NCI-H460 (cell line): ENCODE measurements around the gene TAF12. TPM values are rescaled to one million over a fixed set of nuclear protein-coding genes. Genes with fewer than 3 reads are reported as not detected.
A peak's percentile ranks its signal among the peaks of the same experiment; 100 is the strongest.
"Not testable (repeated sequence)": the region's sequence is repeated elsewhere in the genome, so short reads cannot be mapped to it uniquely, and the experiment has no call there.

Experiments used
- DNase-seq: peaks from one replicate; pipeline ENCODE4 v3.0.0-alpha.2; 2016; ENCODE audit warnings: low read depth; ENCODE audit errors: extremely low read depth
- total RNA-seq: library from RNA; depleted of rRNA; stranded (reverse); fragments of >200 nt; shearing (Covaris generic); gene quantifications from 2 replicates; pipeline ENCODE4 v1.2.3, GENCODE V29; 2014

The TAF12 gene
- total RNA-seq, 1 experiment from 2014 or later: 33.0 TPM

GRCh38 chr1:28586585-28587391 is 56.1 kb downstream of the TAF12 start:
- DNase-seq: not testable (repeated sequence)

- no peak for DNase-seq
These were observed 60.6 kb downstream of the TAF12 start for GRCh38 chr1:28582248-28582615.

- peak; percentile 90 for DNase-seq
These were observed 61.2 kb downstream of the TAF12 start for GRCh38 chr1:28581531-28582247.

GRCh38 chr1:28580722-28581530 is 61.9 kb downstream of the TAF12 start:
- no peak for DNase-seq

GRCh38 chr1:28579401-28579800 is 63.5 kb downstream of the TAF12 start:
- no peak for DNase-seq

- no peak for DNase-seq
These were observed 64.1 kb downstream of the TAF12 start for GRCh38 chr1:28578696-28579218.

- DNase-seq: no peak
These were observed 64.9 kb downstream of the TAF12 start for GRCh38 chr1:28577738-28578536.

GRCh38 chr1:28577052-28577678 is 65.7 kb downstream of the TAF12 start:
- DNase-seq: no peak

GRCh38 chr1:28573564-28573963 is 69.3 kb downstream of the TAF12 start:
- DNase-seq: no peak

- not testable (repeated sequence) for DNase-seq
These were observed 70.0 kb downstream of the TAF12 start for GRCh38 chr1:28572891-28573290.

GRCh38 chr1:28571911-28572310 is 71.0 kb downstream of the TAF12 start:
- DNase-seq: no peak

- no peak for DNase-seq
These were observed 75.9 kb downstream of the TAF12 start for GRCh38 chr1:28566931-28567330.

GRCh38 chr1:28565726-28566125 is 77.1 kb downstream of the TAF12 start:
- no peak for DNase-seq

GRCh38 chr1:28565040-28565439 is 77.8 kb downstream of the TAF12 start:
- no peak for DNase-seq

GRCh38 chr1:28564310-28564709 is 78.6 kb downstream of the TAF12 start:
- DNase-seq: no peak

- DNase-seq: no peak
These were observed 82.0 kb downstream of the TAF12 start for GRCh38 chr1:28560886-28561285.
